GM12878 (cell line): ENCODE measurements around the gene KLC3.

Source experiments
- BRCA1 ChIP-seq: IDR thresholded peaks from 2 replicates; pipeline ENCODE4 v1.6.1; 2011; ENCODE audit warnings: low read depth, low read length, improper control_type of control experiment
- EGR1 ChIP-seq, 2 experiments: IDR thresholded peaks; 1 replicate in 1 of 2; 2 replicates in 1 of 2; pipeline ENCODE4 v1.6.1; 2011 to 2012; ENCODE audit warnings: low read depth in 2 of 2, low read length in 2 of 2, borderline replicate concordance in 1 of 2, mild to moderate bottlenecking in 1 of 2, moderate library complexity in 1 of 2

- TF ChIP-seq EGR1 (IDR thresholded peaks at IDR 0.05; ENCODE audit: borderline replicate concordance in 1 of 2, low read depth in 2 of 2, low read length in 2 of 2) (no peak), BRCA1 (no peak)
Observed at GRCh38 chr19:45362291-45362690, 21.7 kb downstream of the KLC3 start.
